Peyer's patch (tissue), 4 donors: ENCODE results near the gene ALKBH5.

Experiments
- CTCF ChIP-seq, 6 experiments: fragments of 450-650 bp in 4 of 6; fragments of 200-600 bp in 2 of 6; sonication (generic) in 1 of 6; IDR thresholded peaks; one replicate each; pipeline ENCODE4 v1.5.1; 2017 to 2019; ENCODE audit warnings: antibody characterized with exemption in 6 of 6, mild to moderate bottlenecking in 3 of 6, moderate library complexity in 1 of 6
- POLR2A ChIP-seq, 2 donors: fragments of 450-650 bp; IDR thresholded peaks; one replicate each; pipeline ENCODE4 v1.5.1; 2017; ENCODE audit warnings: antibody characterized with exemption in 2 of 2, mild to moderate bottlenecking in 2 of 2, moderate library complexity in 2 of 2

GRCh38 chr17:18172531-18173278 lies 10.9 kb upstream of the ALKBH5 start:
- TF ChIP-seq POLR2A (IDR thresholded peaks at IDR 0.05) = no peak
- TF ChIP-seq CTCF (IDR thresholded peaks at IDR 0.05) = no peak
